H7 (cell line): ENCODE data around the gene C2orf74. TPM values are rescaled to one million over a fixed set of nuclear protein-coding genes. Genes with fewer than 3 reads are reported as not detected.
A peak's percentile ranks its signal among the peaks of the same experiment; 100 is the strongest.
"Not testable (repeated sequence)": the region's sequence is repeated elsewhere in the genome, so short reads cannot be mapped to it uniquely, and the experiment has no call there.

ENCODE experiments used
- DNase-seq: peaks from one replicate; pipeline ENCODE4 v3.0.0; 2012
- H3K27me3 ChIP-seq: 2 replicates; pipeline ENCODE4 v1.6.0; 2011; ENCODE audit warnings: mild to moderate bottlenecking, low read length; ENCODE audit not compliant: control insufficient read depth, insufficient read depth
- H3K36me3 ChIP-seq: replicated peaks from 2 replicates; pipeline ENCODE4 v1.5.1; 2011; ENCODE audit warnings: low read length; ENCODE audit not compliant: control insufficient read depth, insufficient read depth
- H3K4me3 ChIP-seq: 2 replicates; pipeline ENCODE4 v1.5.1; 2011; ENCODE audit warnings: low read depth, mild to moderate bottlenecking, control low read depth, low read length, moderate library complexity; ENCODE audit not compliant: insufficient read depth
- total RNA-seq: library from RNA; depleted of rRNA; stranded (reverse); fragments of >200 nt; shearing (Covaris generic); gene quantifications from 2 replicates; pipeline ENCODE4 v1.2.3, GENCODE V29; 2014; rRNA removed

Gene C2orf74
- 6.5 and 8.6 TPM in 2 replicates for total RNA-seq

DNA sequence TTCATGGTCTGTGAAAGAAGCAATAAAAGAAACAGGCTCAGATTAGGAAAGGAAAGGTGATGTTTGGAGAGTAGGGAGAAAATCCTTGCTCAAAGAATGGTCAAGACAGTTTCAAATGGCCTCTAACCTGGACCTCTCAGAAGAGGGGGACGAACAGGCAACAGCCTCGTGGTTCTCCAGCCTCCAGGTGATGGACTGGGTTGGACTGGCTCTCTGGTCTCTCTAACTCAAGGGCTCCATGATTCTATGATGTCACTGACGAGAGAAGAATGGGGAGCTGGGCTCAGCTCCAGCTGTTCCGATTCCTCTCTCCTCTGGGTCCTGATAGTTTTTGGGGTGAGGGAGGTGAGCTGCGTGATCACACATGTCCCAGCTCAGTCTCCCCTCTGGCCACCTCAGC lies at the start of gene C2orf74:
Gene C2orf74 (plus strand): TSS at position 301 of the 400 bp plus-strand sequence. CDS start 327 bp downstream, outside the sequence.
- Histone ChIP-seq H3K4me3 (no peak within 1 kb of the TSS), H3K36me3 (peaks cover 1% of the 10 kb centered on the region; the same call in 1 of the 2 replicates), H3K27me3 (no peaks in the 10 kb centered on the region)
- no peak for DNase-seq

DNA sequence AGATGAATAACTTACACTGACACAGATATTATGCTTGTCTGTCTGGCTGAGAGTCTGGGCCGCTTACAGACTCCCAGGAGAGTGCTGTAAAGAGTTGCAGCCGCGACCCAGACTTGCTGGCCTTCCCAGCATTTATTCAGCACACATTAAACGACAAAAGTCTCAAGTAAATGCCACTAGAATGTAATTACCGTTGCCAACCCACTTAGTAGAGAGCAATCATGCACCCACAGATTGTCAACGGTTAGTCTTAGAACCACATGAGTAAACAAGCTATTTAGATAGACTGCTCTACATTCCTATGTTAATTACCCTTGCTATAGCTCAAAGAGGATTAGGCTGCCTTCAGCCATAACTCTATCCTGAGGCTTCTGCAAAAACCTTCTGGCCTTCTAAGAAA lies 47.8 kb upstream of the C2orf74 start:
- H3K27me3 ChIP-seq: no peaks in the 10 kb centered on the region
- no peak overlapping the region for H3K4me3 ChIP-seq
- no peaks in the 10 kb centered on the region for H3K36me3 ChIP-seq
- no peak for DNase-seq

- Histone ChIP-seq H3K4me3 (no peak overlapping the region), H3K36me3 (no peaks in the 10 kb centered on the region), H3K27me3 (no peaks in the 10 kb centered on the region)
- DNase-seq: no peak
Measured at GRCh38 chr2:61116302-61116701, 45.7 kb upstream of the C2orf74 start.

DNA sequence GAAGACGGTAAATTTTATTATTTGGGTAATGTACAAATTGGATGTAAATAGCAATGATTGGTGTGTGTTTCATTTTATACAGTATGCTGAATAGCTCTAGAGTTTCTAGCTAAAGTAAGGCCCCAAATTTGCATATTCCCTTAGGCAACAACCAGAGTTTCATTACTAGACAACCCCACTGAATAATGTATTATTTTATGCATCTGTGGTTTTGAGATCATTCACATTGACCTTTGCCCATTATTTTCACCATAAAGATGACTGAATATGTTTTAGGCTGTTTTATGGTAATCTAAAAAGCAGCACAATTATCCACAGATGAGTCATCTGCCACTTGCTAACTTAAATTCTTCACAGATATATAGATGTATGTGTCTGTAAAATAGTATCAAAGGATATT lies 44.5 kb upstream of the C2orf74 start:
- H3K27me3 ChIP-seq: no peaks in the 10 kb centered on the region
- no peak overlapping the region for H3K4me3 ChIP-seq

GRCh38 chr2:61125123-61125710 lies 36.8 kb upstream of the C2orf74 start:
- Histone ChIP-seq H3K27me3 (no peaks in the 10 kb centered on the region), H3K4me3 (no peak overlapping the region), H3K36me3 (no peaks in the 10 kb centered on the region)
- DNase-seq: no peak

More for the DNA sequence above, 44.5 kb upstream of the C2orf74 start:
- DNase-seq: no peak
- H3K36me3 ChIP-seq: no peaks in the 10 kb centered on the region

DNA sequence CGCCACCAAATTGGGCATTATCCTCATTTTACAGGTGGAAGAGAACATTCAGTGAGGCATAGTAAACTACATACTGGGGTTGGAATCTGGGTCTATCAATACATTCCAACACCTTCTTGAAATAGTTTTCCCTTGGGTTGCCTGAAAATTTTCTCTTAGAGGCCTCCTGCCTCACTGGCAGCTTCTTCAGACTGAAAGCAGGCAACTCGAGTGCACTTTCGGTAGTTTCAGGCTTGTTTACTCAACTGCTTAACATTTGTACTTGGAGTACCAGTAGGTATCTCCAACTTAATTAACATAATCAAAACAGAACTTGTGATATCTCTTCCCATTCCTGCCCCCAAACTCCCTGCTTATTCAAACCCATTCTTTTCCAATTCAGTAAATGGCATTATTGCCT lies 36.2 kb upstream of the C2orf74 start:
- Histone ChIP-seq H3K27me3 (no peaks in the 10 kb centered on the region), H3K36me3 (no peaks in the 10 kb centered on the region), H3K4me3 (no peak overlapping the region)
- DNase-seq: no peak

- H3K27me3 ChIP-seq, H3K4me3 ChIP-seq, H3K36me3 ChIP-seq, DNase-seq: not testable (repeated sequence)
Measured at GRCh38 chr2:61128122-61128521, 33.9 kb upstream of the C2orf74 start.

DNA sequence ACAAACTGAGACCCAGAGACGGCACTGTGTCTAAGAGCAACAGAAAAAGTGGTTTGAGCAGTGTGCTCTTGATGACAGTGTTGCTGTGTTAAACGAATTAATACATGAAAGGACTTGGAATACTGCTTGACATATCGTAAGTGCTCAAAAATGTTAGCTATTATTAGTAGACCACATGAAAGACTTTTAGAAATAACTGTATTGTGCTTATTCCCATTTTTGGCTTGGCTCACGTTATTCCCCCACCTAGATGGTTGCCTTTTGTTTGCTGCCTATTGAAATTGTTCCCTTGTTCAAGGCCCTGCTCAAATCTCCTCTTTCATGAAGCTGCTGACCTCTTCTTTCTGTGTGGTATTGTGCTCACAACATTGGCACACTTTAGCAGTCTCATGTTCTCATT lies 27.8 kb upstream of the C2orf74 start:
- no peak for DNase-seq
- Histone ChIP-seq H3K4me3 (no peak overlapping the region), H3K36me3 (no peaks in the 10 kb centered on the region), H3K27me3 (no peaks in the 10 kb centered on the region)

DNA sequence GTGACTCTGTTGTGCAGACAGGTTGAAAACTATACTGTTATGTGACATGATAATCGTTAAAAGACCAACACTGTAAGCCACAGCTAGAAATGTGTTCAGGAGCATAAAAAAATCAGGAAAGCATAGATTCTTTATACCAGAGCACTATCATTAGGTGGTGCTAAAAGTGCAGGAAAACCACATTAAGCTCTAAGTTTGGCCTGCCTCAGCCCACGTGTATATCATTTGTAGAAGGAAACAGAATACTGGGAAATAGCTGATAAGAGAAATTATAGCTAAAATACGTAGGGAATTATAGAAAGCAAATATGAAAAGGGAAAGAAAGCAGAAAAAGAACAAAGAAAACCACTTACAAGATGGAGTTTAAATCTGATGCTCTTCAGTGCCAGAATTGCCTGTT lies 26.5 kb upstream of the C2orf74 start:
- DNase-seq: no peak
- H3K36me3 ChIP-seq: no peaks in the 10 kb centered on the region
- no peak overlapping the region for H3K4me3 ChIP-seq
- H3K27me3 ChIP-seq: no peaks in the 10 kb centered on the region

DNA sequence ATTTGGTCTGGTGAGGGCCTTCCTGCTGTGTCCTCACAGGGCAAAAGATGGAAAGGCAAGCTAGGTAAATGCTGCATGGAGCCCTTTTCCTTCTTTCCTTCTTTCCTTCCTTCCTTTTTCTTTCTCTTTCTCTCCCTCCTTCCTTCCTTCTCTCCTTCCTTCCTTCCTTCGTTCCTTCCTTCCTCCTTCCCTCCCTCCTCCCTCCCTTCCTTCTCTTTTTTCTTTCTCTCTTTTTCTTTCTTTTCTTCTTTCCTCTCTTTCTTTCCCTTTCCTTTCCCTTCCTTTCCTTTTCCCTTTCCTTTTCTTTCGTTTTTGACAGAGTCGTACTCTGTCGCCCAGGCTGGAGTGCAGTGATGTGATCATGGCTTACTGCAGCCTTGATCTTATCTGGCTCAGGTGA lies 23.1 kb upstream of the C2orf74 start:
- Histone ChIP-seq H3K36me3 (no peaks in the 10 kb centered on the region), H3K4me3 (no peak overlapping the region), H3K27me3 (no peaks in the 10 kb centered on the region)
- DNase-seq: no peak

- H3K27me3 ChIP-seq: no peaks in the 10 kb centered on the region
- DNase-seq: no peak
- H3K4me3 ChIP-seq: no peak overlapping the region
- H3K36me3 ChIP-seq: no peaks in the 10 kb centered on the region
Measured at GRCh38 chr2:61141151-61141550, 20.8 kb upstream of the C2orf74 start.

- DNase-seq: peak; percentile 93
- no peaks in the 10 kb centered on the region for H3K36me3 ChIP-seq
- H3K27me3 ChIP-seq: no peaks in the 10 kb centered on the region
- H3K4me3 ChIP-seq: peak overlapping the region; percentile 52
Measured at GRCh38 chr2:61144697-61145268, 17.2 kb upstream of the C2orf74 start.

DNA sequence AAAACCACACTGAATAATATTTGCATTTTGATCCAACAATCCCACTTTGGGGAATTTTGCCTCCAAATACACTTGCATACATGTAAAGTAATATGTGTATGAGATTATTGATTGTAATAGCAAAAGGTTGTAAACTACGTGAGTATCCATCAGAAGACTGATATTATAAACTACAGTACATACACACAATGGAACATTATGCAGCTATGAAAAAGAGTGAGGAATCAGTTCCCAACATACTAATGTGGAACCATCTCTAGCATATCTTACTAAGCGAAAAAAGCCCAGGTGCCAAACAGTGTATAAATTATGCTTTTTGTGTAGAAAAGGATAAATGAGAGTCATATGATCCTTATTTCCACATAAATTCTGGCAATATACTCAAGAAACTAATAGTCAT lies 16.0 kb upstream of the C2orf74 start:
- Histone ChIP-seq H3K4me3 (no peak overlapping the region), H3K36me3 (no peaks in the 10 kb centered on the region; the same call in 1 of the 2 replicates)
- DNase-seq: no peak

GRCh38 chr2:61148091-61148490 lies 13.9 kb upstream of the C2orf74 start:
- DNase-seq, H3K27me3 ChIP-seq, H3K36me3 ChIP-seq, H3K4me3 ChIP-seq: not testable (repeated sequence)

More for the DNA sequence above, 16.0 kb upstream of the C2orf74 start:
- no peaks in the 10 kb centered on the region for H3K27me3 ChIP-seq

DNA sequence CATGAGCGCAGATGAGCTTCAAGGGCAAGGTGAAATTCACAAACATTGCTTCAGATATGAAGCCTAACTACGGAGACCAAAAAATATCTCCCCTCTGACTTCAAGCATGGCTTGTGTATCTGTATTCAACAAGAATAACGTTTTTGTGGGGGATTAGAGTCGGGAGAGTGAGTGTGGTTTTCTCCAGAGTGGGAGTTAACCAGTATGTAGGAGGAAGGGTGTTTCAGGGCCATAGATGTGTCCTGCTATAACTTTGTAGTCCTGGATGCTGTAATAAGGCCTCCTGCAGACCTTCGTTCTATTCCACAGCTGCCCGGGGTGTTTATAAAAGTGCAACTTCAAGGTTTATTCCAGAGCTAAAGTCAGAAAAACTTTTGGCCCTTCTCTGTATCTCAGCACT lies 12.9 kb upstream of the C2orf74 start:
- Histone ChIP-seq H3K36me3 (peaks cover 1% of the 10 kb centered on the region; the same call in 1 of the 2 replicates), H3K4me3 (no peak overlapping the region), H3K27me3 (no peaks in the 10 kb centered on the region)
- no peak for DNase-seq
